Peyer's patch (tissue), 4 donors: ENCODE data around the gene TENT5A.
"Not testable (repeated sequence)": the region's sequence is repeated elsewhere in the genome, so short reads cannot be mapped to it uniquely, and the experiment has no call there.

ENCODE experiments used
- CTCF ChIP-seq, 6 experiments: fragments of 450-650 bp in 4 of 6; fragments of 200-600 bp in 2 of 6; sonication (generic) in 1 of 6; IDR thresholded peaks; one replicate each; pipeline ENCODE4 v1.5.1; 2017 to 2019; ENCODE audit warnings: antibody characterized with exemption in 6 of 6, mild to moderate bottlenecking in 3 of 6, moderate library complexity in 1 of 6
- POLR2A ChIP-seq, 2 donors: fragments of 450-650 bp; IDR thresholded peaks; one replicate each; pipeline ENCODE4 v1.5.1; 2017; ENCODE audit warnings: antibody characterized with exemption in 2 of 2, mild to moderate bottlenecking in 2 of 2, moderate library complexity in 2 of 2

- TF ChIP-seq POLR2A, CTCF (IDR thresholded peaks at IDR 0.05): not testable (repeated sequence)
These were observed 23.7 kb upstream of the TENT5A start for GRCh38 chr6:81776219-81776618.
